ENCODE data around the gene CHCHD6. TPM values are rescaled to one million over a fixed set of nuclear protein-coding genes. Genes with fewer than 3 reads are reported as not detected.
A peak's percentile ranks its signal among the peaks of the same experiment; 100 is the strongest.

Gene CHCHD6
- total RNA-seq, 1 experiment from 2014 or later: 36.3 TPM

GRCh38 chr3:126835472-126836219 is 131.6 kb downstream of the CHCHD6 start:
- Histone ChIP-seq H3K36me3 (ENCODE audit: control insufficient read depth in 1 of 2, insufficient read depth in 2 of 2, low read length in 2 of 2) (no peaks in the 10 kb centered on the region), H3K4me1 (ENCODE audit: control insufficient read depth in 1 of 2, insufficient read depth in 2 of 2, low read length in 2 of 2) (peaks cover 0 to 16% of the 10 kb centered on the region in 2 experiments; a peak in 2 of 4 replicates), H3K9ac (ENCODE audit: low read length) (no peak overlapping the region), H3K27me3 (ENCODE audit: insufficient read depth, low read length) (no peaks in the 10 kb centered on the region), H3K9me2 (ENCODE audit: insufficient read depth) (no peaks in the 10 kb centered on the region), H3K27ac (ENCODE audit: low read depth, low read length) (no peak overlapping the region), H3K79me2 (ENCODE audit: insufficient read depth, low read length) (no peaks in the 10 kb centered on the region), H3K9me3 (ENCODE audit: control insufficient read depth in 1 of 2, insufficient read depth in 1 of 2, low read depth in 1 of 2, low read length in 2 of 2) (no peaks in the 10 kb centered on the region), H3K4me3 (replicated peaks in 1 of 2; ENCODE audit: low read depth in 1 of 2, low read length in 2 of 2) (no peak overlapping the region), H3K4me2 (ENCODE audit: low read length) (peak overlapping the region; percentile 28), H2AFZ (ENCODE audit: low read depth, low read length, poor library complexity, severe bottlenecking) (no peak overlapping the region), H4K20me1 (ENCODE audit: insufficient read depth) (no peaks in the 10 kb centered on the region)
- CTCF ChIA-PET: no interaction called here
- DNase-seq (ENCODE audit: low read depth, low spot score) (no peak), ATAC-seq (peak; percentile 61; the same call in 1 of the 2 replicates)
- no TSS peak for BruUV-seq (replicated peaks)
- RAD21 ChIA-PET (ENCODE audit: low non-redundant PET in 1 of 2, low total read pairs in 2 of 2, uncharacterized antibody in 2 of 2, unreplicated experiment in 2 of 2): no interaction called here
- 0 out of 6 replicates have a peak, but pooled peaks of 1 of the 3 experiments have one; percentile 22 for TF ChIP-seq CTCF (IDR thresholded peaks at IDR 0.05 in 2 of 3, conservative IDR thresholded peaks at IDR 0.05 in 1 of 3; ENCODE audit: borderline replicate concordance in 1 of 3, insufficient read depth in 1 of 3, low read depth in 2 of 3, low read length in 2 of 3)
- TF ChIP-seq CBX3 (IDR thresholded peaks at IDR 0.05; ENCODE audit: low read depth): no peak
- intact Hi-C loops (cut with micrococcal nuclease): no loop called here
- POLR2A ChIA-PET: no interaction called here

- H3K9me2 ChIP-seq (ENCODE audit: insufficient read depth): no peaks in the 10 kb centered on the region
- TF ChIP-seq SRF (IDR thresholded peaks at IDR 0.05; ENCODE audit: low read depth) (no peak), SIN3A (IDR thresholded peaks at IDR 0.05; ENCODE audit: low read depth) (no peak), MAX (IDR thresholded peaks at IDR 0.05) (no peak), POLR2A (IDR thresholded peaks at IDR 0.05; ENCODE audit: borderline replicate concordance, extremely low read depth, insufficient read depth, insufficient read length) (no peak), EZH2 (IDR thresholded peaks at IDR 0.05) (no peak), CBX3 (IDR thresholded peaks at IDR 0.05; ENCODE audit: low read depth) (no peak), ZNF274 (IDR thresholded peaks at IDR 0.05; ENCODE audit: low read depth, low read length) (no peak), CEBPB (IDR thresholded peaks at IDR 0.05; ENCODE audit: low read depth) (no peak), FOSL1 (IDR thresholded peaks at IDR 0.05; ENCODE audit: low read depth) (no peak), POLR2AphosphoS5 (IDR thresholded peaks at IDR 0.05; ENCODE audit: low read depth, low read length) (no peak), EZH2phosphoT487 (IDR thresholded peaks at IDR 0.05; ENCODE audit: borderline replicate concordance) (no peak)
- H3K36me3 ChIP-seq (ENCODE audit: control insufficient read depth in 1 of 2, insufficient read depth in 2 of 2, low read length in 2 of 2): no peaks in the 10 kb centered on the region
- no peaks in the 10 kb centered on the region for H3K79me2 ChIP-seq (ENCODE audit: insufficient read depth, low read length)
- H3K27me3 ChIP-seq (ENCODE audit: insufficient read depth, low read length): no peaks in the 10 kb centered on the region
- no peak overlapping the region for H3K4me2 ChIP-seq (ENCODE audit: low read length)
- H4K20me1 ChIP-seq (ENCODE audit: insufficient read depth): no peaks in the 10 kb centered on the region
- H3K4me3 ChIP-seq (replicated peaks in 1 of 2; ENCODE audit: low read depth in 1 of 2, low read length in 2 of 2): no peak overlapping the region
- DNase-seq (ENCODE audit: low read depth, low spot score): no peak
- intact Hi-C loops (cut with micrococcal nuclease): no loop called here
- H3K9ac ChIP-seq (ENCODE audit: low read length): no peak overlapping the region
- POLR2A ChIA-PET: no interaction called here
- no peak overlapping the region for H2AFZ ChIP-seq (ENCODE audit: low read depth, low read length, poor library complexity, severe bottlenecking)
- ATAC-seq: no peak
- BruUV-seq (replicated peaks): no TSS peak
- no peak overlapping the region for H3K27ac ChIP-seq (ENCODE audit: low read depth, low read length)
- H3K9me3 ChIP-seq (ENCODE audit: control insufficient read depth in 1 of 2, insufficient read depth in 1 of 2, low read depth in 1 of 2, low read length in 2 of 2): no peaks in the 10 kb centered on the region
- H3K4me1 ChIP-seq (ENCODE audit: control insufficient read depth in 1 of 2, insufficient read depth in 2 of 2, low read length in 2 of 2): peaks cover 0 to 16% of the 10 kb centered on the region in 2 experiments; a peak in 2 of 4 replicates
- CTCF ChIA-PET: no interaction called here
- RAD21 ChIA-PET (ENCODE audit: low non-redundant PET in 1 of 2, low total read pairs in 2 of 2, uncharacterized antibody in 2 of 2, unreplicated experiment in 2 of 2): no interaction called here
These were observed 132.3 kb downstream of the CHCHD6 start for GRCh38 chr3:126836220-126836860.

Data from HCT116 (cell line).